Measurements from ENCODE around the gene P4HA3. TPM values are rescaled to one million over a fixed set of nuclear protein-coding genes. Genes with fewer than 3 reads are reported as not detected.

The P4HA3 gene
- polyA plus RNA-seq, 3 donors, result 0.07 TPM; not detected in 2

DNA sequence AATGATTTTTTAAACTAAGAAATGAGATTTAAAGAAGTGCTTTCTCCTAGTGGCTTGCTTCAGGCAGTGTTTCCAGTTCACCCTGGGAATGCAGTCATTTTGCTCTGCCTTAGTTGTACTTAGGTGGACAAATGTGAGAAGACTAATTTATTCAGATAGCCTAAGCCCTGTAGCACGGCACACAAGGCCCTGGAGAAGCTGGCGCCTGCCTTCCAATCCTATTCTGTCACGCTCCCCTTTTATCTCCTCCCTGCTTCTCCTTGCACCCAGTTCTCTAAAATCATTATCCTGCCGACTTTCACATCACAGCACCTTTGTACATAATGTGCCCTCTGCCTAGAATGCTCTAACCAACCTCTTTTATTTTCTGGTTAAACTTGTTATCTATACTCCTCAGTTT is 76.3 kb downstream of the P4HA3 start:
- DNase-seq, result no peak
- TF ChIP-seq, protein P1, sequence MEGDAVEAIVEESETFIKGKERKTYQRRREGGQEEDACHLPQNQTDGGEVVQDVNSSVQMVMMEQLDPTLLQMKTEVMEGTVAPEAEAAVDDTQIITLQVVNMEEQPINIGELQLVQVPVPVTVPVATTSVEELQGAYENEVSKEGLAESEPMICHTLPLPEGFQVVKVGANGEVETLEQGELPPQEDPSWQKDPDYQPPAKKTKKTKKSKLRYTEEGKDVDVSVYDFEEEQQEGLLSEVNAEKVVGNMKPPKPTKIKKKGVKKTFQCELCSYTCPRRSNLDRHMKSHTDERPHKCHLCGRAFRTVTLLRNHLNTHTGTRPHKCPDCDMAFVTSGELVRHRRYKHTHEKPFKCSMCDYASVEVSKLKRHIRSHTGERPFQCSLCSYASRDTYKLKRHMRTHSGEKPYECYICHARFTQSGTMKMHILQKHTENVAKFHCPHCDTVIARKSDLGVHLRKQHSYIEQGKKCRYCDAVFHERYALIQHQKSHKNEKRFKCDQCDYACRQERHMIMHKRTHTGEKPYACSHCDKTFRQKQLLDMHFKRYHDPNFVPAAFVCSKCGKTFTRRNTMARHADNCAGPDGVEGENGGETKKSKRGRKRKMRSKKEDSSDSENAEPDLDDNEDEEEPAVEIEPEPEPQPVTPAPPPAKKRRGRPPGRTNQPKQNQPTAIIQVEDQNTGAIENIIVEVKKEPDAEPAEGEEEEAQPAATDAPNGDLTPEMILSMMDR (IDR thresholded peaks at IDR 0.05), result no peak
- intact Hi-C loops (cut with micrococcal nuclease), result no loop called here
- H3K27me3 ChIP-seq (ENCODE audit: control insufficient read depth in 2 of 2, insufficient read depth in 2 of 2, low read length in 2 of 2), result no peaks in the 10 kb centered on the region
- no peak overlapping the region for H2AFZ ChIP-seq (ENCODE audit: insufficient read depth, low read depth, low read length, poor library complexity, severe bottlenecking)
- peaks cover 38 to 40% of the 10 kb centered on the region in 2 donors for H3K36me3 Mint-ChIP-seq
- H3K36me3 ChIP-seq (replicated peaks in 1 of 2; ENCODE audit: control insufficient read depth in 1 of 2, insufficient read depth in 2 of 2, low read length in 2 of 2), result peaks cover 32 to 78% of the 10 kb centered on the region in 2 donors
- no peak overlapping the region for H3K27ac Mint-ChIP-seq
- no peak overlapping the region for H3K4me2 ChIP-seq (replicated peaks; ENCODE audit: extremely low read depth, low read length, poor library complexity, severe bottlenecking)
- H3K9ac ChIP-seq (ENCODE audit: insufficient read depth, low read length, poor library complexity, severe bottlenecking), result no peak overlapping the region
- H3K9me3 Mint-ChIP-seq, result peaks cover 0 to 1% (median 0%) of the 10 kb centered on the region in 7 donors
- WGBS (ENCODE audit: insufficient coverage), result 100% methylated on average over 3 of the region's 4 CpGs
- H3K27me3 Mint-ChIP-seq (ENCODE audit: low read depth in 3 of 3), result no peaks in the 10 kb centered on the region
- H3K4me1 Mint-ChIP-seq, result peaks cover 3% of the 10 kb centered on the region
- H3K4me3 ChIP-seq (replicated peaks in 1 of 3; ENCODE audit: low read depth in 2 of 3, low read length in 3 of 3), result no peak overlapping the region
- H3K9me3 ChIP-seq (replicated peaks in 1 of 2; ENCODE audit: control insufficient read depth in 1 of 2, insufficient read depth in 1 of 2, low read length in 2 of 2), result no peaks in the 10 kb centered on the region
- H3K4me1 ChIP-seq (ENCODE audit: control insufficient read depth in 1 of 2, insufficient read depth in 2 of 2, low read length in 2 of 2), result no peaks in the 10 kb centered on the region
- no peak overlapping the region for H3K27ac ChIP-seq (ENCODE audit: low read depth in 1 of 2, low read length in 2 of 2)
- H3K79me2 ChIP-seq (ENCODE audit: insufficient read depth, low read length), result no peaks in the 10 kb centered on the region
- no peak overlapping the region for H3K4me3 Mint-ChIP-seq
- H4K20me1 ChIP-seq (ENCODE audit: insufficient read depth, low read length), result no peaks in the 10 kb centered on the region

DNA sequence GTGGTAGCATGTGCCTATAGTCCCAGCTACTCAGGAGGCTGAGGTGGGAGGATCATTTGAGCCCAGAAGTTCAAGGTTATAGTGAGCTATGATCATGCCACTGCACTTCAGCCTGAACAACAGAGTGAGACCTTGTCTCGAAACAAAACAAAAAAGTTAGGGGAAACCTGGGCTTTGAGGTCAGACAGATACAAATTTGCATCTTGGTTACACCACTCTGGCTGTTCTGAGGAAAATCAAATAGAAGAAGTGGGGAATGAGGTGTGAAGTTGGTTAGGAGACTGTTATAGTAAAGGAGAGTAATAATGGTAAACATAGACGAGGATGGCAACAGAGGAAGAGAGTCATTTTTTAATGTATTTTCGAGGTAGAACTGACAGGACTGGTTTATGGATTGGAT is 77.8 kb downstream of the P4HA3 start:
- H3K27me3 ChIP-seq (ENCODE audit: control insufficient read depth in 2 of 2, insufficient read depth in 2 of 2, low read length in 2 of 2), result no peaks in the 10 kb centered on the region
- Mint-ChIP-seq H3K36me3 (peaks cover 26 to 34% of the 10 kb centered on the region in 2 donors), H3K4me3 (no peak overlapping the region), H3K4me1 (no peaks in the 10 kb centered on the region), H3K27me3 (ENCODE audit: low read depth in 3 of 3) (no peaks in the 10 kb centered on the region), H3K9me3 (no peaks in the 10 kb centered on the region), H3K27ac (no peak overlapping the region)
- H3K4me2 ChIP-seq (replicated peaks; ENCODE audit: extremely low read depth, low read length, poor library complexity, severe bottlenecking), result no peak overlapping the region
- intact Hi-C loops (cut with micrococcal nuclease), result no loop called here
- no peaks in the 10 kb centered on the region for H3K9me3 ChIP-seq (replicated peaks in 1 of 2; ENCODE audit: control insufficient read depth in 1 of 2, insufficient read depth in 1 of 2, low read length in 2 of 2)
- H3K79me2 ChIP-seq (ENCODE audit: insufficient read depth, low read length), result no peaks in the 10 kb centered on the region
- DNase-seq, result no peak
- H4K20me1 ChIP-seq (ENCODE audit: insufficient read depth, low read length), result no peaks in the 10 kb centered on the region
- peaks cover 32 to 69% of the 10 kb centered on the region in 2 donors for H3K36me3 ChIP-seq (replicated peaks in 1 of 2; ENCODE audit: control insufficient read depth in 1 of 2, insufficient read depth in 2 of 2, low read length in 2 of 2)
- no peaks in the 10 kb centered on the region for H3K4me1 ChIP-seq (ENCODE audit: control insufficient read depth in 1 of 2, insufficient read depth in 2 of 2, low read length in 2 of 2)
- H3K9ac ChIP-seq (ENCODE audit: insufficient read depth, low read length, poor library complexity, severe bottlenecking), result no peak overlapping the region
- H2AFZ ChIP-seq (ENCODE audit: insufficient read depth, low read depth, low read length, poor library complexity, severe bottlenecking), result no peak overlapping the region
- no peak overlapping the region for H3K27ac ChIP-seq (ENCODE audit: low read depth in 1 of 2, low read length in 2 of 2)
- TF ChIP-seq, protein P1 (IDR thresholded peaks at IDR 0.05), result no peak
- no peak overlapping the region for H3K4me3 ChIP-seq (replicated peaks in 1 of 3; ENCODE audit: low read depth in 2 of 3, low read length in 3 of 3)
- WGBS (ENCODE audit: insufficient coverage), result 99% methylated on average over 3 of the region's 3 CpGs
